ENCODE measurements around the gene GRIA4. TPM values are rescaled to one million over a fixed set of nuclear protein-coding genes. Genes with fewer than 3 reads are reported as not detected.

Gene GRIA4
- total RNA-seq, 1 donor from 2014 or later: 0.27 TPM

- no peaks in the 10 kb centered on the region for H3K9me3 Mint-ChIP-seq (ENCODE audit: unreplicated experiment)
- DNase-seq (ENCODE audit: low read depth) (no peak), FAIRE-seq (no peak)
- Histone ChIP-seq H3K27me3 (ENCODE audit: insufficient read depth, low read length) (peaks cover 27% of the 10 kb centered on the region), H3K36me3 (ENCODE audit: insufficient read depth, low read length) (no peaks in the 10 kb centered on the region), H3K79me2 (ENCODE audit: insufficient read depth, low read length) (no peaks in the 10 kb centered on the region), H3K27ac (ENCODE audit: low read depth, low read length) (no peak overlapping the region), H4K20me1 (ENCODE audit: insufficient read depth, low read length) (no peaks in the 10 kb centered on the region), H3K4me2 (ENCODE audit: low read length) (peak overlapping the region; percentile 97), H3K4me3 (ENCODE audit: insufficient read depth, low read depth, low read length) (peak overlapping the region; percentile 58), H2AFZ (ENCODE audit: low read depth, low read length) (peak overlapping the region; percentile 69), H3K4me1 (ENCODE audit: insufficient read depth, low read length) (peaks cover 14% of the 10 kb centered on the region), H3K9ac (ENCODE audit: low read length) (no peak overlapping the region), H3K9me3 (ENCODE audit: insufficient read depth, low read depth, low read length) (no peaks in the 10 kb centered on the region)
- peak overlapping the region; percentile 87 for H3K4me3 Mint-ChIP-seq (ENCODE audit: unreplicated experiment)
- H3K27ac Mint-ChIP-seq (ENCODE audit: unreplicated experiment): no peak overlapping the region
- peaks cover 2% of the 10 kb centered on the region for H3K4me1 Mint-ChIP-seq (ENCODE audit: low read depth, unreplicated experiment)
- no peak for TF ChIP-seq EZH2 (IDR thresholded peaks at IDR 0.05; ENCODE audit: insufficient read depth, low read length)
- peak; percentile 45 for TF ChIP-seq CTCF (IDR thresholded peaks at IDR 0.05; ENCODE audit: insufficient read depth, low read depth, low read length)
- H3K36me3 Mint-ChIP-seq (ENCODE audit: low read depth, unreplicated experiment): no peaks in the 10 kb centered on the region
- H3K27me3 Mint-ChIP-seq (ENCODE audit: low read depth, unreplicated experiment): peaks cover 35% of the 10 kb centered on the region
Measured at GRCh38 chr11:105609341-105609781, 512 bp upstream of the GRIA4 start.

GRCh38 chr11:105610871-105611571 lies 1.1 kb downstream of the GRIA4 start:
- peak overlapping the region; percentile 58 for H3K4me3 ChIP-seq (ENCODE audit: insufficient read depth, low read depth, low read length)
- Mint-ChIP-seq H3K36me3 (ENCODE audit: low read depth, unreplicated experiment) (no peaks in the 10 kb centered on the region), H3K4me1 (ENCODE audit: low read depth, unreplicated experiment) (peaks cover 2% of the 10 kb centered on the region), H3K27ac (ENCODE audit: unreplicated experiment) (no peak overlapping the region), H3K4me3 (ENCODE audit: unreplicated experiment) (peak overlapping the region; percentile 87), H3K27me3 (ENCODE audit: low read depth, unreplicated experiment) (peaks cover 35% of the 10 kb centered on the region), H3K9me3 (ENCODE audit: unreplicated experiment) (no peaks in the 10 kb centered on the region)
- no peaks in the 10 kb centered on the region for H3K36me3 ChIP-seq (ENCODE audit: insufficient read depth, low read length)
- no peaks in the 10 kb centered on the region for H3K9me3 ChIP-seq (ENCODE audit: insufficient read depth, low read depth, low read length)
- H3K79me2 ChIP-seq (ENCODE audit: insufficient read depth, low read length): no peaks in the 10 kb centered on the region
- H4K20me1 ChIP-seq (ENCODE audit: insufficient read depth, low read length): no peaks in the 10 kb centered on the region
- FAIRE-seq: no peak
- peak overlapping the region; percentile 44 for H3K9ac ChIP-seq (ENCODE audit: low read length)
- H3K27ac ChIP-seq (ENCODE audit: low read depth, low read length): no peak overlapping the region
- peaks cover 14% of the 10 kb centered on the region for H3K4me1 ChIP-seq (ENCODE audit: insufficient read depth, low read length)
- H3K27me3 ChIP-seq (ENCODE audit: insufficient read depth, low read length): peaks cover 27% of the 10 kb centered on the region
- peak overlapping the region; percentile 22 for H2AFZ ChIP-seq (ENCODE audit: low read depth, low read length)
- no peak for DNase-seq (ENCODE audit: low read depth)
- peak overlapping the region; percentile 97 for H3K4me2 ChIP-seq (ENCODE audit: low read length)
- TF ChIP-seq EZH2 (IDR thresholded peaks at IDR 0.05; ENCODE audit: insufficient read depth, low read length): no peak
- no peak for TF ChIP-seq CTCF (IDR thresholded peaks at IDR 0.05; ENCODE audit: insufficient read depth, low read depth, low read length)
